ENCODE measurements around the gene NAP1L4.
A peak's percentile ranks its signal among the peaks of the same experiment; 100 is the strongest.

The NAP1L4 gene

GRCh38 chr11:3003396-3004231 is 11.5 kb upstream of the NAP1L4 start:
- H3K9me3 Mint-ChIP-seq: no peaks in the 10 kb centered on the region
- peaks cover 45% of the 10 kb centered on the region for H3K36me3 Mint-ChIP-seq (ENCODE audit: low read depth)
- no peak overlapping the region for H3K27ac Mint-ChIP-seq
- no peak overlapping the region for H3K4me3 Mint-ChIP-seq
- no peaks in the 10 kb centered on the region for H3K27me3 Mint-ChIP-seq (ENCODE audit: low read depth)
- H3K4me1 Mint-ChIP-seq (ENCODE audit: low read depth): no peaks in the 10 kb centered on the region

GRCh38 chr11:3002871-3003270 is 10.7 kb upstream of the NAP1L4 start:
- Mint-ChIP-seq H3K4me1 (ENCODE audit: low read depth) (no peaks in the 10 kb centered on the region), H3K36me3 (ENCODE audit: low read depth) (peaks cover 42% of the 10 kb centered on the region), H3K27me3 (ENCODE audit: low read depth) (no peaks in the 10 kb centered on the region), H3K27ac (peak overlapping the region; percentile 7), H3K9me3 (no peaks in the 10 kb centered on the region), H3K4me3 (no peak overlapping the region)

- Mint-ChIP-seq H3K9me3 (no peaks in the 10 kb centered on the region), H3K27ac (no peak overlapping the region), H3K4me1 (ENCODE audit: low read depth) (no peaks in the 10 kb centered on the region), H3K4me3 (no peak overlapping the region), H3K36me3 (ENCODE audit: low read depth) (peaks cover 40% of the 10 kb centered on the region), H3K27me3 (ENCODE audit: low read depth) (no peaks in the 10 kb centered on the region)
Observed at GRCh38 chr11:3002351-3002861, 10.3 kb upstream of the NAP1L4 start.

- Mint-ChIP-seq H3K27me3 (ENCODE audit: low read depth) (no peaks in the 10 kb centered on the region), H3K9me3 (no peaks in the 10 kb centered on the region), H3K4me1 (ENCODE audit: low read depth) (no peaks in the 10 kb centered on the region), H3K36me3 (ENCODE audit: low read depth) (peaks cover 40% of the 10 kb centered on the region), H3K27ac (no peak overlapping the region), H3K4me3 (no peak overlapping the region)
Observed at GRCh38 chr11:3001496-3001895, 9.4 kb upstream of the NAP1L4 start.

GRCh38 chr11:3000032-3000961 is 8.2 kb upstream of the NAP1L4 start:
- H3K4me1 Mint-ChIP-seq (ENCODE audit: low read depth): no peaks in the 10 kb centered on the region
- H3K36me3 Mint-ChIP-seq (ENCODE audit: low read depth): peaks cover 34% of the 10 kb centered on the region
- no peak overlapping the region for H3K4me3 Mint-ChIP-seq
- H3K27me3 Mint-ChIP-seq (ENCODE audit: low read depth): no peaks in the 10 kb centered on the region
- H3K9me3 Mint-ChIP-seq: no peaks in the 10 kb centered on the region
- H3K27ac Mint-ChIP-seq: no peak overlapping the region

- H3K36me3 Mint-ChIP-seq (ENCODE audit: low read depth): peaks cover 33% of the 10 kb centered on the region
- no peaks in the 10 kb centered on the region for H3K27me3 Mint-ChIP-seq (ENCODE audit: low read depth)
- no peak overlapping the region for H3K27ac Mint-ChIP-seq
- no peaks in the 10 kb centered on the region for H3K4me1 Mint-ChIP-seq (ENCODE audit: low read depth)
- H3K9me3 Mint-ChIP-seq: no peaks in the 10 kb centered on the region
- no peak overlapping the region for H3K4me3 Mint-ChIP-seq
Observed at GRCh38 chr11:2999464-2999998, 7.4 kb upstream of the NAP1L4 start.

- H3K27me3 Mint-ChIP-seq (ENCODE audit: low read depth): no peaks in the 10 kb centered on the region
- H3K27ac Mint-ChIP-seq: no peak overlapping the region
- H3K9me3 Mint-ChIP-seq: no peaks in the 10 kb centered on the region
- peaks cover 25% of the 10 kb centered on the region for H3K36me3 Mint-ChIP-seq (ENCODE audit: low read depth)
- no peaks in the 10 kb centered on the region for H3K4me1 Mint-ChIP-seq (ENCODE audit: low read depth)
- no peak overlapping the region for H3K4me3 Mint-ChIP-seq
Observed at GRCh38 chr11:2998073-2998850, 6.1 kb upstream of the NAP1L4 start.

- no peaks in the 10 kb centered on the region for H3K9me3 Mint-ChIP-seq
- H3K4me3 Mint-ChIP-seq: no peak overlapping the region
- no peak overlapping the region for H3K27ac Mint-ChIP-seq
- peaks cover 18% of the 10 kb centered on the region for H3K36me3 Mint-ChIP-seq (ENCODE audit: low read depth)
- no peaks in the 10 kb centered on the region for H3K27me3 Mint-ChIP-seq (ENCODE audit: low read depth)
- H3K4me1 Mint-ChIP-seq (ENCODE audit: low read depth): peaks cover 4% of the 10 kb centered on the region
Observed at GRCh38 chr11:2997406-2997805, 5.3 kb upstream of the NAP1L4 start.

- H3K4me3 Mint-ChIP-seq: no peak overlapping the region
- H3K9me3 Mint-ChIP-seq: no peaks in the 10 kb centered on the region
- peaks cover 19% of the 10 kb centered on the region for H3K36me3 Mint-ChIP-seq (ENCODE audit: low read depth)
- no peak overlapping the region for H3K27ac Mint-ChIP-seq
- H3K27me3 Mint-ChIP-seq (ENCODE audit: low read depth): no peaks in the 10 kb centered on the region
- H3K4me1 Mint-ChIP-seq (ENCODE audit: low read depth): peaks cover 4% of the 10 kb centered on the region
Observed at GRCh38 chr11:2996976-2997375, 4.8 kb upstream of the NAP1L4 start.

GRCh38 chr11:2995893-2996554 is 3.9 kb upstream of the NAP1L4 start:
- Mint-ChIP-seq H3K27me3 (ENCODE audit: low read depth) (no peaks in the 10 kb centered on the region), H3K4me1 (ENCODE audit: low read depth) (peaks cover 4% of the 10 kb centered on the region), H3K27ac (no peak overlapping the region), H3K4me3 (no peak overlapping the region), H3K9me3 (no peaks in the 10 kb centered on the region), H3K36me3 (ENCODE audit: low read depth) (peaks cover 17% of the 10 kb centered on the region)

GRCh38 chr11:2995031-2995561 is 3.0 kb upstream of the NAP1L4 start:
- Mint-ChIP-seq H3K9me3 (no peaks in the 10 kb centered on the region), H3K27ac (no peak overlapping the region), H3K4me3 (no peak overlapping the region), H3K4me1 (ENCODE audit: low read depth) (peaks cover 7% of the 10 kb centered on the region), H3K27me3 (ENCODE audit: low read depth) (no peaks in the 10 kb centered on the region), H3K36me3 (ENCODE audit: low read depth) (peaks cover 13% of the 10 kb centered on the region)

- no peaks in the 10 kb centered on the region for H3K27me3 Mint-ChIP-seq (ENCODE audit: low read depth)
- peaks cover 12% of the 10 kb centered on the region for H3K4me1 Mint-ChIP-seq (ENCODE audit: low read depth)
- no peaks in the 10 kb centered on the region for H3K9me3 Mint-ChIP-seq
- H3K4me3 Mint-ChIP-seq: peak overlapping the region; percentile 43
- peaks cover 11% of the 10 kb centered on the region for H3K36me3 Mint-ChIP-seq (ENCODE audit: low read depth)
- no peak overlapping the region for H3K27ac Mint-ChIP-seq
Observed at GRCh38 chr11:2994336-2994730, 2.2 kb upstream of the NAP1L4 start.

GRCh38 chr11:2992997-2993325 is 832 bp upstream of the NAP1L4 start:
- peaks cover 16% of the 10 kb centered on the region for H3K36me3 Mint-ChIP-seq (ENCODE audit: low read depth)
- peak overlapping the region; percentile 87 for H3K27ac Mint-ChIP-seq
- no peaks in the 10 kb centered on the region for H3K27me3 Mint-ChIP-seq (ENCODE audit: low read depth)
- H3K9me3 Mint-ChIP-seq: no peaks in the 10 kb centered on the region
- H3K4me1 Mint-ChIP-seq (ENCODE audit: low read depth): peaks cover 23% of the 10 kb centered on the region
- H3K4me3 Mint-ChIP-seq: peak overlapping the region; percentile 92

Measured in T-helper 1 cell treated with Interleukin-12 subunit alpha and Interleukin-12 subunit beta and Interleukin-4 antibody, amounts not matched to agents 30 μg/mL and 1 μg/mL, for 36 hours (primary cell).